Kidney glomerular epithelial cell (primary cell): ENCODE results near the gene DOHH.
A peak's percentile ranks its signal among the peaks of the same experiment; 100 is the strongest.
"Not testable (repeated sequence)": the region's sequence is repeated elsewhere in the genome, so short reads cannot be mapped to it uniquely, and the experiment has no call there.

Source experiments
- DNase-seq: peaks from one replicate; lab custom pipeline; 2025; lab: John Stamatoyannopoulos, UW

The DOHH gene

GRCh38 chr19:3519126-3519525 lies 18.7 kb upstream of the DOHH start:
- no peak for DNase-seq

GRCh38 chr19:3518659-3519058 lies 18.2 kb upstream of the DOHH start:
- peak; percentile 37 for DNase-seq

GRCh38 chr19:3518255-3518654 lies 17.8 kb upstream of the DOHH start:
- no peak for DNase-seq

GRCh38 chr19:3517638-3518037 lies 17.2 kb upstream of the DOHH start:
- DNase-seq = no peak

GRCh38 chr19:3516675-3517207 lies 16.3 kb upstream of the DOHH start:
- no peak for DNase-seq

GRCh38 chr19:3515891-3516422 lies 15.5 kb upstream of the DOHH start:
- no peak for DNase-seq

- no peak for DNase-seq
Observed at GRCh38 chr19:3514930-3515329, 14.5 kb upstream of the DOHH start.

- no peak for DNase-seq
Observed at GRCh38 chr19:3513229-3514140, 13.0 kb upstream of the DOHH start.

- DNase-seq = no peak
Observed at GRCh38 chr19:3512562-3513228, 12.2 kb upstream of the DOHH start.

GRCh38 chr19:3511506-3512251 lies 11.2 kb upstream of the DOHH start:
- no peak for DNase-seq

GRCh38 chr19:3510727-3511126 lies 10.3 kb upstream of the DOHH start:
- no peak for DNase-seq

- no peak for DNase-seq
Observed at GRCh38 chr19:3509566-3509989, 9.1 kb upstream of the DOHH start.

GRCh38 chr19:3508771-3509535 lies 8.5 kb upstream of the DOHH start:
- no peak for DNase-seq

GRCh38 chr19:3508121-3508661 lies 7.7 kb upstream of the DOHH start:
- not testable (repeated sequence) for DNase-seq

GRCh38 chr19:3507371-3508120 lies 7.1 kb upstream of the DOHH start:
- peak; percentile 5 for DNase-seq

- DNase-seq = no peak
Observed at GRCh38 chr19:3506384-3507340, 6.2 kb upstream of the DOHH start.

GRCh38 chr19:3505598-3506383 lies 5.3 kb upstream of the DOHH start, which contains the start of gene FZR1:
FZR1 (plus strand) TSS chr19:3506311; CDS start chr19:3522990, 16,679 bp downstream.
- DNase-seq = peak; percentile 95

GRCh38 chr19:3504735-3505134 lies 4.3 kb upstream of the DOHH start:
- no peak for DNase-seq
